ENCODE measurements around the gene PRSS37. TPM values are rescaled to one million over a fixed set of nuclear protein-coding genes. Genes with fewer than 3 reads are reported as not detected.

The PRSS37 gene
- total RNA-seq, 1 experiment from 2014 or later = not detected

- no peak for TF ChIP-seq CTCF (IDR thresholded peaks at IDR 0.05; ENCODE audit: insufficient read depth in 1 of 2, low read depth in 1 of 2, low read length in 1 of 2, severe bottlenecking in 1 of 2, unreplicated experiment in 1 of 2)
- H3K9me3 ChIP-seq = no peaks in the 10 kb centered on the region
- CTCF ChIA-PET = no interaction called here
- DNase-seq = no peak
- no peaks in the 10 kb centered on the region for H3K36me3 Mint-ChIP-seq (ENCODE audit: insufficient read depth, unreplicated experiment)
- H3K4me1 ChIP-seq = no peaks in the 10 kb centered on the region
- BruUV-seq (replicated peaks) = no TSS peak
- H3K9me3 Mint-ChIP-seq (ENCODE audit: unreplicated experiment) = no peaks in the 10 kb centered on the region
- H3K36me3 ChIP-seq (ENCODE audit: control insufficient read depth, insufficient read depth, low read length) = no peaks in the 10 kb centered on the region
- POLR2A ChIA-PET = no interaction called here
- no peak overlapping the region for H3K27ac Mint-ChIP-seq (ENCODE audit: unreplicated experiment)
- H3K27me3 ChIP-seq (replicated peaks; ENCODE audit: control insufficient read depth, insufficient read depth, low read length) = no peaks in the 10 kb centered on the region
- no peaks in the 10 kb centered on the region for H3K4me1 Mint-ChIP-seq (ENCODE audit: low read depth, unreplicated experiment)
- no peak overlapping the region for H3K4me3 Mint-ChIP-seq (ENCODE audit: unreplicated experiment)
- intact Hi-C loops (cut with micrococcal nuclease; ENCODE audit: unreplicated experiment) = no loop called here
- H3K4me3 ChIP-seq (ENCODE audit: low read depth, low read length) = no peak overlapping the region
- H3K27me3 Mint-ChIP-seq (ENCODE audit: insufficient read depth, unreplicated experiment) = peaks cover 19% of the 10 kb centered on the region
These were observed 39.7 kb upstream of the PRSS37 start for GRCh38 chr7:141880960-141881359.

- H3K36me3 Mint-ChIP-seq (ENCODE audit: insufficient read depth, unreplicated experiment) = no peaks in the 10 kb centered on the region
- Histone ChIP-seq H3K4me1 (no peaks in the 10 kb centered on the region), H3K4me3 (ENCODE audit: low read depth, low read length) (no peak overlapping the region), H3K36me3 (ENCODE audit: control insufficient read depth, insufficient read depth, low read length) (no peaks in the 10 kb centered on the region), H3K9me3 (no peaks in the 10 kb centered on the region), H3K27me3 (replicated peaks; ENCODE audit: control insufficient read depth, insufficient read depth, low read length) (no peaks in the 10 kb centered on the region)
- intact Hi-C loops (cut with micrococcal nuclease; ENCODE audit: unreplicated experiment) = no loop called here
- TF ChIP-seq CTCF (IDR thresholded peaks at IDR 0.05; ENCODE audit: insufficient read depth in 1 of 2, low read depth in 1 of 2, low read length in 1 of 2, severe bottlenecking in 1 of 2, unreplicated experiment in 1 of 2) = no peak
- H3K4me3 Mint-ChIP-seq (ENCODE audit: unreplicated experiment) = no peak overlapping the region
- H3K27ac Mint-ChIP-seq (ENCODE audit: unreplicated experiment) = no peak overlapping the region
- ChIA-PET CTCF (no interaction called here), POLR2A (no interaction called here)
- DNase-seq = no peak
- no TSS peak for BruUV-seq (replicated peaks)
- peaks cover 22% of the 10 kb centered on the region for H3K27me3 Mint-ChIP-seq (ENCODE audit: insufficient read depth, unreplicated experiment)
- H3K9me3 Mint-ChIP-seq (ENCODE audit: unreplicated experiment) = no peaks in the 10 kb centered on the region
- no peaks in the 10 kb centered on the region for H3K4me1 Mint-ChIP-seq (ENCODE audit: low read depth, unreplicated experiment)
These were observed 36.1 kb upstream of the PRSS37 start for GRCh38 chr7:141877365-141877764.

- CTCF ChIA-PET = no interaction called here
- no TSS peak for BruUV-seq (replicated peaks)
These were observed 35.1 kb upstream of the PRSS37 start for GRCh38 chr7:141876371-141876770.

More at GRCh38 chr7:141876371-141876770, 35.1 kb upstream of the PRSS37 start:
- no peaks in the 10 kb centered on the region for H3K36me3 Mint-ChIP-seq (ENCODE audit: insufficient read depth, unreplicated experiment)
- H3K9me3 Mint-ChIP-seq (ENCODE audit: unreplicated experiment) = no peaks in the 10 kb centered on the region
- DNase-seq = no peak
- no peak overlapping the region for H3K27ac Mint-ChIP-seq (ENCODE audit: unreplicated experiment)
- intact Hi-C loops (cut with micrococcal nuclease; ENCODE audit: unreplicated experiment) = no loop called here
- POLR2A ChIA-PET = no interaction called here
- H3K27me3 Mint-ChIP-seq (ENCODE audit: insufficient read depth, unreplicated experiment) = peaks cover 22% of the 10 kb centered on the region
- TF ChIP-seq CTCF (IDR thresholded peaks at IDR 0.05; ENCODE audit: insufficient read depth in 1 of 2, low read depth in 1 of 2, low read length in 1 of 2, severe bottlenecking in 1 of 2, unreplicated experiment in 1 of 2) = no peak
- no peak overlapping the region for H3K4me3 Mint-ChIP-seq (ENCODE audit: unreplicated experiment)
- Histone ChIP-seq H3K4me3 (ENCODE audit: low read depth, low read length) (no peak overlapping the region), H3K27me3 (replicated peaks; ENCODE audit: control insufficient read depth, insufficient read depth, low read length) (no peaks in the 10 kb centered on the region), H3K36me3 (ENCODE audit: control insufficient read depth, insufficient read depth, low read length) (no peaks in the 10 kb centered on the region), H3K9me3 (no peaks in the 10 kb centered on the region), H3K4me1 (no peaks in the 10 kb centered on the region)
- H3K4me1 Mint-ChIP-seq (ENCODE audit: low read depth, unreplicated experiment) = no peaks in the 10 kb centered on the region
